ENCODE results near the gene SMIM20. TPM values are rescaled to one million over a fixed set of nuclear protein-coding genes. Genes with fewer than 3 reads are reported as not detected.

Gene SMIM20
- total RNA-seq, 2 donors from 2014 or later, result 35.9 to 40.8 TPM

DNA sequence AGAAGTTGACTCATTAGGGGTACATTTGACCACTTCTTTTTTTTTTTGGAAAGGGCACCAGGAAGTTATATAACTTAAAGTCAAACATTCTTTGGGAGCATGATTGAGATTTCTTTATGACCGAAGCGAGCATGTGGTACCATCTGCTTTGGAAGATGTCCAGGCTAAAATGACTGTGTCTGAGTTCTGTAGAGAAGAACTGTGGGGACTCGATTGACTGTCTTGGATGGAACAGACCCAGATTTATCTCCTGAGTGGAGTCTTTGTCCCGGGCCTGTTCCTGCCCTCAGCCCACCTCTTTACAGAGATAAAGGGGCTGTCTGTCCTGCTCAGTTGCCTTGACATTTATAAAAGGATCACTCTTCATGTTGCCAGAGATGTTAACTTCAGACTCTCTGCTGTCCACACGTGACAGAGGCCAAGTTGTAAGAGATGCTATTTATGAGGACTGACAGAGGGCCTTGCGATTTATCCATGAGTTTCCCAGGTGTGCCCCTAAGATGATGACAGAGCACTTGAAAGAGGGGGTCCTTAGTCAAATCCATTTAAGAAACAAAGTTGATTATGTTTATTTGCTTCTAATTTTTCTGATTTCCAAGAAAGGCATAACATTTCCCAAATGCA lies 16.8 kb downstream of the SMIM20 start:
- no peak for DNase-seq
- Mint-ChIP-seq H3K27ac (no peak overlapping the region), H3K27me3 (ENCODE audit: insufficient read depth) (peaks cover 2% of the 10 kb centered on the region), H3K4me3 (no peak overlapping the region), H3K4me1 (peaks cover 3% of the 10 kb centered on the region), H3K36me3 (ENCODE audit: low read depth) (peaks cover 13% of the 10 kb centered on the region), H3K9me3 (peaks cover 3% of the 10 kb centered on the region)
- Histone ChIP-seq H3K9ac (ENCODE audit: extremely low read depth, low read length, poor library complexity, severe bottlenecking) (no peak overlapping the region), H3K4me1 (ENCODE audit: control insufficient read depth, insufficient read depth, low read length) (no peaks in the 10 kb centered on the region), H3K27me3 (ENCODE audit: control insufficient read depth, insufficient read depth, low read length, poor library complexity, severe bottlenecking) (no peaks in the 10 kb centered on the region), H3K9me3 (ENCODE audit: control insufficient read depth, low read length) (no peaks in the 10 kb centered on the region), H3K27ac (ENCODE audit: low read depth, low read length) (no peak overlapping the region), H3K4me3 (ENCODE audit: low read length) (no peak overlapping the region), H3K36me3 (ENCODE audit: control insufficient read depth, insufficient read depth, low read length) (peaks cover 11% of the 10 kb centered on the region)
- 92 to 95% methylated on average over 3 to 6 of the region's 6 CpGs for WGBS, 2 experiments (ENCODE audit: insufficient coverage in 1 of 2, insufficient read length in 1 of 2)
- TF ChIP-seq, protein P1, sequence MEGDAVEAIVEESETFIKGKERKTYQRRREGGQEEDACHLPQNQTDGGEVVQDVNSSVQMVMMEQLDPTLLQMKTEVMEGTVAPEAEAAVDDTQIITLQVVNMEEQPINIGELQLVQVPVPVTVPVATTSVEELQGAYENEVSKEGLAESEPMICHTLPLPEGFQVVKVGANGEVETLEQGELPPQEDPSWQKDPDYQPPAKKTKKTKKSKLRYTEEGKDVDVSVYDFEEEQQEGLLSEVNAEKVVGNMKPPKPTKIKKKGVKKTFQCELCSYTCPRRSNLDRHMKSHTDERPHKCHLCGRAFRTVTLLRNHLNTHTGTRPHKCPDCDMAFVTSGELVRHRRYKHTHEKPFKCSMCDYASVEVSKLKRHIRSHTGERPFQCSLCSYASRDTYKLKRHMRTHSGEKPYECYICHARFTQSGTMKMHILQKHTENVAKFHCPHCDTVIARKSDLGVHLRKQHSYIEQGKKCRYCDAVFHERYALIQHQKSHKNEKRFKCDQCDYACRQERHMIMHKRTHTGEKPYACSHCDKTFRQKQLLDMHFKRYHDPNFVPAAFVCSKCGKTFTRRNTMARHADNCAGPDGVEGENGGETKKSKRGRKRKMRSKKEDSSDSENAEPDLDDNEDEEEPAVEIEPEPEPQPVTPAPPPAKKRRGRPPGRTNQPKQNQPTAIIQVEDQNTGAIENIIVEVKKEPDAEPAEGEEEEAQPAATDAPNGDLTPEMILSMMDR (conservative IDR thresholded peaks at IDR 0.05), result no peak

DNA sequence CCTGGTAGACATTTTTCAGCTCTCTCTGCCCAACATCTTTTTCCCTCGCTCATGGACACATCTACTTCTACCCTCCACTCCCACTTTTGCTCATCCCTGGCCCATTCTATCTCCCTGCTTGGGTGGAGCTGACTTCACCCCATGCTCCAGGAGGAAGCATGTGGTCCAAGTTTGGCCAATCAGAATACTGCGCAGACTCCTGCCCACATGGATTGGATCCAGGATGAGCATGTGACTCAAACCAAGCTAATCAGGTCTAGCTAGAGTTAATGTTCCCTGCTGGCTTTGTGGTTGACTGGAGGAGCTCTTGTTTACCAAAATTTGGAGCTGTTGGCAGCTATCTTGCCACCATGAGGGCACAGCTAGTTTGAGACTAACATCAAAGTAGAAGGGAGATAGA lies 22.7 kb downstream of the SMIM20 start:
- H3K27ac Mint-ChIP-seq, result no peak overlapping the region
- 96 to 100% methylated on average over 1 to 2 of the region's 2 CpGs for WGBS, 2 experiments (ENCODE audit: insufficient coverage in 1 of 2, insufficient read length in 1 of 2)
- H3K4me1 Mint-ChIP-seq, result peaks cover 5% of the 10 kb centered on the region

DNA sequence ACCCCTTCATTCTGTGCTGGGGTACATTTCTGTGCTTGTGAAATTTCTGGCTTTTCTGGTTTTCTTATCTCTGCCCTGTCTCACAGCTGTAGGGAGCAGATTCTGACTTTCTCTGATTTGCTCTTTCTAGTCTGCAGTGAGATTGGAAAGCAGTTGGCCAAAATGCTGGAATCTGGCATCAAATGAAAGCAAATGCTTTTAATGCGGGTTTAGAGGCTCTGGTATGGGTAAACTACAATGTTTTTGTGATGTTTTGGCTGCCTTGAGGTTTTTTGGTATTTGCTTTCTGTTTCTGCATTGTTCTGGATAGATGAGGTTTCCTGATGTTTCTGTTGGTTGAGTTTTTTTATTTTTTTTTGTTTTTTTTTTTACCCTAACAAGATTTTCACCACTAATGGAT lies 23.8 kb downstream of the SMIM20 start:
- no peak for DNase-seq
- peaks cover 3% of the 10 kb centered on the region for H3K27me3 Mint-ChIP-seq (ENCODE audit: insufficient read depth)
- H3K4me3 ChIP-seq (ENCODE audit: low read length), result no peak overlapping the region
- no peak overlapping the region for H3K9ac ChIP-seq (ENCODE audit: extremely low read depth, low read length, poor library complexity, severe bottlenecking)
- H3K36me3 ChIP-seq (ENCODE audit: control insufficient read depth, insufficient read depth, low read length), result no peaks in the 10 kb centered on the region
- WGBS, 2 experiments (ENCODE audit: insufficient coverage in 1 of 2, insufficient read length in 1 of 2), result 96% methylated on average over 1 of the region's 1 CpG; no CpG with 5 or more reads in 1 of the 2 experiments
- H3K27ac ChIP-seq (ENCODE audit: low read depth, low read length), result no peak overlapping the region
- H3K4me1 Mint-ChIP-seq, result peaks cover 8% of the 10 kb centered on the region
- H3K4me3 Mint-ChIP-seq, result no peak overlapping the region
- H3K27me3 ChIP-seq (ENCODE audit: control insufficient read depth, insufficient read depth, low read length, poor library complexity, severe bottlenecking), result no peaks in the 10 kb centered on the region
- peaks cover 2% of the 10 kb centered on the region for H3K36me3 Mint-ChIP-seq (ENCODE audit: low read depth)
- peaks cover 9% of the 10 kb centered on the region for H3K9me3 Mint-ChIP-seq
- H3K9me3 ChIP-seq (ENCODE audit: control insufficient read depth, low read length), result no peaks in the 10 kb centered on the region
- peak overlapping the region; percentile 17 for H3K27ac Mint-ChIP-seq
- TF ChIP-seq, protein P1 (conservative IDR thresholded peaks at IDR 0.05), result no peak
- no peaks in the 10 kb centered on the region for H3K4me1 ChIP-seq (ENCODE audit: control insufficient read depth, insufficient read depth, low read length)

More for the DNA sequence above, 22.7 kb downstream of the SMIM20 start:
- Mint-ChIP-seq H3K4me3 (no peak overlapping the region), H3K9me3 (peaks cover 9% of the 10 kb centered on the region), H3K27me3 (ENCODE audit: insufficient read depth) (peaks cover 2% of the 10 kb centered on the region), H3K36me3 (ENCODE audit: low read depth) (peaks cover 2% of the 10 kb centered on the region)
- H3K36me3 ChIP-seq (ENCODE audit: control insufficient read depth, insufficient read depth, low read length), result no peaks in the 10 kb centered on the region
- H3K4me3 ChIP-seq (ENCODE audit: low read length), result no peak overlapping the region
- H3K27ac ChIP-seq (ENCODE audit: low read depth, low read length), result no peak overlapping the region
- no peaks in the 10 kb centered on the region for H3K9me3 ChIP-seq (ENCODE audit: control insufficient read depth, low read length)
- H3K27me3 ChIP-seq (ENCODE audit: control insufficient read depth, insufficient read depth, low read length, poor library complexity, severe bottlenecking), result no peaks in the 10 kb centered on the region
- TF ChIP-seq, protein P1 (conservative IDR thresholded peaks at IDR 0.05), result no peak
- no peaks in the 10 kb centered on the region for H3K4me1 ChIP-seq (ENCODE audit: control insufficient read depth, insufficient read depth, low read length)
- H3K9ac ChIP-seq (ENCODE audit: extremely low read depth, low read length, poor library complexity, severe bottlenecking), result no peak overlapping the region
- DNase-seq, result no peak
